COLO668 (cell line): Measurements from ENCODE around the gene LDB2.

Source experiments
- DNase-seq: peaks from one replicate; lab custom pipeline; 2025; ENCODE audit not compliant: unreplicated experiment; lab: John Stamatoyannopoulos, UW

The LDB2 gene

GRCh38 chr4:16844816-16845586 is 53.4 kb downstream of the LDB2 start:
- no peak for DNase-seq

GRCh38 chr4:16843831-16844508 is 54.5 kb downstream of the LDB2 start:
- no peak for DNase-seq

GRCh38 chr4:16838226-16838875 is 60.1 kb downstream of the LDB2 start:
- no peak for DNase-seq

GRCh38 chr4:16837475-16837874 is 61.0 kb downstream of the LDB2 start:
- DNase-seq: no peak

- no peak for DNase-seq
These were observed 62.1 kb downstream of the LDB2 start for GRCh38 chr4:16836324-16836723.

- no peak for DNase-seq
These were observed 62.7 kb downstream of the LDB2 start for GRCh38 chr4:16835597-16836247.

GRCh38 chr4:16834814-16835213 is 63.6 kb downstream of the LDB2 start:
- DNase-seq: no peak

GRCh38 chr4:16833722-16834121 is 64.7 kb downstream of the LDB2 start:
- no peak for DNase-seq

- no peak for DNase-seq
These were observed 68.4 kb downstream of the LDB2 start for GRCh38 chr4:16830081-16830480.

- no peak for DNase-seq
These were observed 70.4 kb downstream of the LDB2 start for GRCh38 chr4:16827794-16828724.

GRCh38 chr4:16827045-16827444 is 71.4 kb downstream of the LDB2 start:
- no peak for DNase-seq

GRCh38 chr4:16826406-16826910 is 72.0 kb downstream of the LDB2 start:
- DNase-seq: no peak

GRCh38 chr4:16824278-16824806 is 74.1 kb downstream of the LDB2 start:
- no peak for DNase-seq

GRCh38 chr4:16820329-16820728 is 78.1 kb downstream of the LDB2 start:
- no peak for DNase-seq

- no peak for DNase-seq
These were observed 78.8 kb downstream of the LDB2 start for GRCh38 chr4:16819652-16820051.

GRCh38 chr4:16818005-16818404 is 80.4 kb downstream of the LDB2 start:
- DNase-seq: no peak

GRCh38 chr4:16817286-16817685 is 81.2 kb downstream of the LDB2 start:
- DNase-seq: no peak

- no peak for DNase-seq
These were observed 84.1 kb downstream of the LDB2 start for GRCh38 chr4:16814361-16814760.

- DNase-seq: no peak
These were observed 86.4 kb downstream of the LDB2 start for GRCh38 chr4:16812041-16812440.

GRCh38 chr4:16809943-16810342 is 88.5 kb downstream of the LDB2 start:
- DNase-seq: no peak
